ENCODE results near the gene RBM47.
A peak's percentile ranks its signal among the peaks of the same experiment; 100 is the strongest.
"Not testable (repeated sequence)": the region's sequence is repeated elsewhere in the genome, so short reads cannot be mapped to it uniquely, and the experiment has no call there.

The RBM47 gene

DNA sequence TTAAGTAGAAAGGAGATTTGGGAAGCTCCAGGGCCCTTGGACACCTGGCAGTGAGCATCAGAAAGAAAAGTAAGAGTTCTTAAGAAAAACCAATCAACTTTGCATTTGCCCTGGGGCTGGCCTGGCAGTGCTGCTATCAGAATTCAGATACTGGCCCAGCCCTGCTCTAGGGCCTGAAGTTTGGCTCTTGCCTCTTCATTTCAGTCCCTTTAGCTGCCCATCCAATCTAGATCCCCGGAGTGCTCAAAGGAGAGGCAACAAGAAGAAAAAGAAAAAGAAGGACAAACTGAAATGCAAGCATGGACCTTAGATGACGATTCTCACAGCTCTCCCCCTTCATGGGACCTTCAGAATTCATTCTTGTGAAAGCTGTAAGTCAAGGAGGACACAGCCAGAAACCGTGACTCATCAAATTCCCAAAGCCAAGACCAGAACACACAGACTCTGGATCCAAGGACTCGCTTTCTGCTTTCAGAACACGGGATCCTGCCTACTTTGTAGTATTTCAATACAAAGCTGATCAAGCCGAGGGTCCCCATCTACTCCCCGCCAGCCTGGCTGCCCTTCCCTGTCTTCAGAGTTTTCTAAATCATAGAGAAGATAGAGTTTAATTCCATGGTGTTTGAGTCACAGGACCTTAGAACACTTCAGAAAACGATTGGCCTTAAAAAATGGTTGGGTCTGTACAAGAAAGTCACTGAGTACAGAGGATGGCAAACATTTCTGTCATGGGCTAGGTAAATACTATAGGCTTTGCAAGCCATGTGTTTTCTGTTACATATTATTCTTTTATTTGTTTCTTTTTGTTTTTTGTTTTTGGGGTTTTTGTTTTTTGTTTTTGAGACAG is 103.7 kb downstream of the RBM47 start:
- H3K9me3 Mint-ChIP-seq: no peaks in the 10 kb centered on the region
- H3K36me3 Mint-ChIP-seq (ENCODE audit: low read depth): no peaks in the 10 kb centered on the region
- H3K27me3 Mint-ChIP-seq: no peaks in the 10 kb centered on the region
- peaks cover under 1% of the 10 kb centered on the region for H3K4me1 Mint-ChIP-seq
- ATAC-seq (no peak), DNase-seq (no peak)
- no peak overlapping the region for H3K27ac Mint-ChIP-seq
- no peak overlapping the region for H3K4me3 Mint-ChIP-seq

DNA sequence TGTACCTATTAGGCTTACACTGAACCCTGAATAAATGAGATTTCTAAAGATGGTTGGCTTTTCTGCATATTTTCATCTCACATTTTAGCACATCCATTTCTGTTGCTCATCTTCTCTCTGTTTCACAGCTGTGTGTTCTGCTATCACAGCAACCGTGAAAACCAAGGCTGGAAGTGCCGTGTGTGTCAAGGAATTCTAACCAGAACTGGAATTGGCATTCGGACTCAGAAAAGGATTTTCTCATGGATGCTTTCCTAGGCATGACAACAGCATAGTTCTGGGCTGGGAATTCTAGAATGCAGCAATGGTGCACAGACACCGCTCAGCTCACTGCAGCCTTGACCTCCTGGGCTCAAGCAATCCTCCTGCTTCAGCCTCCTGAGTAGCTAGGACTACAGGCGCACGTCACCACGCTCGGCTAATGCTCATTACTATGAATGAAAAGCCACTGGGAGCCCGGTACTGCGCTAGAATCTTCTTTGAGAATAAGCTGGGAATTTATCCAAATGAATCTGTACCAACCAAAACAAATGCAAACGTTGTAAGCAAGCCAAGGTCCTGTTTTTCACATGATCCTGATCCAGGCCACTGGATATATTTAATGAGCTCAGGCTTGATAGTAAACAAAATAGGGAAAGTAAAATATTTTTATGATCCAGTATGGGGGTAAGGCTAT is 105.2 kb downstream of the RBM47 start:
- Mint-ChIP-seq H3K4me3 (no peak overlapping the region), H3K27me3 (no peaks in the 10 kb centered on the region), H3K27ac (no peak overlapping the region), H3K36me3 (ENCODE audit: low read depth) (no peaks in the 10 kb centered on the region), H3K4me1 (no peaks in the 10 kb centered on the region), H3K9me3 (no peaks in the 10 kb centered on the region)
- DNase-seq: no peak
- no peak for ATAC-seq

DNA sequence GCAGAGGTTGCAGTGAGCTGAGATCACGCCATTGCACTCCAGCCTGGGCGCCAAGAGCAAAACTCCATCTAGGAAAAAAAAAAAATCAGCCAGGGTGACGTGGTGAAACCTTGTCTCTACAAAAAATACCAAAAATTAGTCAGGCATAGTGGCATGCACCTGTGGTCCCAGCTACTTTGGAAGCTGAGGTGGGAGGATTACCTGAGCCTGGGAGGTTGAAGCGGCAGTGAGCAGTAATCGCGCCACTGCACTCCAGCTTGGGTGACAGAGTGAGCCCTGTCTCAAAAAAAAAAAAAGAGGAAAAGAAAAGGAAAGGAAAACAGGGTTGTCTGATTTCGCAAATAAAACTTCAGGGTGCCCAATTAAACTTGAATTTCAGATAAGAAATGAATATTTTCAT is 106.1 kb downstream of the RBM47 start:
- Mint-ChIP-seq H3K9me3 (no peaks in the 10 kb centered on the region), H3K27ac (no peak overlapping the region), H3K36me3 (ENCODE audit: low read depth) (no peaks in the 10 kb centered on the region), H3K27me3 (no peaks in the 10 kb centered on the region), H3K4me1 (no peaks in the 10 kb centered on the region), H3K4me3 (no peak overlapping the region)
- no peak for DNase-seq
- no peak for ATAC-seq

DNA sequence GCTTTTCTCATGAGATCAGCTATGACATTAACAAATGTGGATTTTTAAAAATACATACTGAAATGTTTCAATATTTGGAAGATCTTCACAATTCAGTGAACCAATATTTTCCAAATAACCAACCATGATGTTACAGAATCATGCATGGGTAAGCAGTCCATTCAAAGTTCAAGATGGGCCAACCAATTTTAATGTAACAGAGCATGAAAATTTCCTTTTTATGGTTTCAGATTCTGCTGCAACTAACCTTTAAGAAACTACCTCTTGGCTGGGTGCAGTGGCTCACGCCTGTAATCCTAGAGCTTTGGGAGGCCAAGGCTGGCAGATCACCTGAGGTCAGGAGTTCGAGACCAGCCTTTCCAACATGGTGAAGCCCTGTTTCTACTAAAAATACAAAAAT is 107.7 kb downstream of the RBM47 start:
- no peaks in the 10 kb centered on the region for H3K9me3 Mint-ChIP-seq
- H3K4me1 Mint-ChIP-seq: no peaks in the 10 kb centered on the region
- no peaks in the 10 kb centered on the region for H3K27me3 Mint-ChIP-seq
- DNase-seq: no peak
- no peak overlapping the region for H3K27ac Mint-ChIP-seq
- H3K4me3 Mint-ChIP-seq: no peak overlapping the region
- ATAC-seq: no peak
- H3K36me3 Mint-ChIP-seq (ENCODE audit: low read depth): no peaks in the 10 kb centered on the region

DNA sequence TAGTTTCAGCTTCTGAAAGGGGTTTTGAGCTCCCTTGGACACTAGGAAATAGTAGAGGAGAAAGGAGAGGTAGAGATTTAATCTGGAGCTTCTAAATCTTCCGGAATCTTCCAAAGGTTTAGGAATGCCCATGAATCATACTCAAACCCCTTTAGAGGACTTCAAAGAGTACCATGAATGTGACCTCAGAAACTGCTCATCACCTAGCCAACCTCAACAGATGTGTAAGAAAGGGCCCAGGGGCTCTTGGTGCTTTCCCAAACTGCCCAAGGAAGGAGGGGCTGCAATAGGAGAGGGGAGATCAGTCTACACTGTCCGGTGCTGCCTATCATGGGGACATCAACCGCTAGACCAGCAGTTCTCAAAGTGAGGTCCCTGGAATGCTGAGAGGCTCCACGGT is 109.1 kb downstream of the RBM47 start:
- ATAC-seq (no peak), DNase-seq (no peak)
- peaks cover 10% of the 10 kb centered on the region for H3K4me1 Mint-ChIP-seq
- no peaks in the 10 kb centered on the region for H3K36me3 Mint-ChIP-seq (ENCODE audit: low read depth)
- no peaks in the 10 kb centered on the region for H3K27me3 Mint-ChIP-seq
- no peaks in the 10 kb centered on the region for H3K9me3 Mint-ChIP-seq
- no peak overlapping the region for H3K4me3 Mint-ChIP-seq
- H3K27ac Mint-ChIP-seq: no peak overlapping the region

DNA sequence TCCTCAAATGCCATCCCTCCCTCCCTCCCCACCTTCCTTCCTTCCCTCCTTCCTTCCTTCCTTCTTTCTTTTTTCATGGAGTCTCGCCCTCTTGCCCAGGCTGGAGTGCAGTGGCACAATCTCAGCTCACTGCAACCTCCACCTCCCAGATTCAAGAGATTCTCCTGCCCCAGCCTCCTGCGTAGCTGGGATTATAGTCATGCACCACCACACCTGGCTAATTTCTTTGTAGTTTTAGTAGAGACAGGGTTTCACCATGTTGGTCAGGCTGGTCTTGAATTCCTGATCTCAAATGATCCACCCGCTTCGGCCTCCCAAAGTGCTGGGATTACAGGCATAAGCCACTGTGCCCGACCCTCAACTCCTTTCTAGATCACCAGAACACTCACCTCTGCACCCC is 112.6 kb downstream of the RBM47 start:
- H3K36me3 Mint-ChIP-seq (ENCODE audit: low read depth); ATAC-seq; H3K4me3 Mint-ChIP-seq; H3K27ac Mint-ChIP-seq; H3K9me3 Mint-ChIP-seq; H3K27me3 Mint-ChIP-seq; DNase-seq: not testable (repeated sequence)
- H3K4me1 Mint-ChIP-seq: peaks cover 22% of the 10 kb centered on the region

DNA sequence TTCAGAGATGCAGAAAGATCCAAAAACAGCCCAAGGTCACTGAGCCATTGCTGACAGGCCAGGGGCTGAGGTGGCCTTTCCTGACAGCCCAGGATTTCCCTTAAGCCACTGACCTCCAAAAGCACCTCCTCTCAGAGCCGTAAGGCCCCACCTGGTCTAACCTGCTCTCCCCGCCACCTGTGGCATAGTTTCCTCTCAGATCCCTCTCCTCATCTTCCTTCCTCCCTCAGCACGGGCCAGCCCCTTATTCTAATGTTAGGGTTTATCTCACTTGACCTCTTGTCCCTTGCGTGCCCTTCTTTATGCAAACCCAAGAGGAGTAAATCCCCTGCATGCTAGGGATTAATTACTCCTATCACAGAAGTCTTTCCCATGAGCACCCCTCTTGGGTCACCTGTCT is 113.0 kb downstream of the RBM47 start:
- no peak for DNase-seq
- ATAC-seq: no peak
- Mint-ChIP-seq H3K9me3 (no peaks in the 10 kb centered on the region), H3K4me1 (peaks cover 22% of the 10 kb centered on the region), H3K27ac (peak overlapping the region; percentile 1), H3K36me3 (ENCODE audit: low read depth) (no peaks in the 10 kb centered on the region), H3K4me3 (no peak overlapping the region), H3K27me3 (no peaks in the 10 kb centered on the region)

DNA sequence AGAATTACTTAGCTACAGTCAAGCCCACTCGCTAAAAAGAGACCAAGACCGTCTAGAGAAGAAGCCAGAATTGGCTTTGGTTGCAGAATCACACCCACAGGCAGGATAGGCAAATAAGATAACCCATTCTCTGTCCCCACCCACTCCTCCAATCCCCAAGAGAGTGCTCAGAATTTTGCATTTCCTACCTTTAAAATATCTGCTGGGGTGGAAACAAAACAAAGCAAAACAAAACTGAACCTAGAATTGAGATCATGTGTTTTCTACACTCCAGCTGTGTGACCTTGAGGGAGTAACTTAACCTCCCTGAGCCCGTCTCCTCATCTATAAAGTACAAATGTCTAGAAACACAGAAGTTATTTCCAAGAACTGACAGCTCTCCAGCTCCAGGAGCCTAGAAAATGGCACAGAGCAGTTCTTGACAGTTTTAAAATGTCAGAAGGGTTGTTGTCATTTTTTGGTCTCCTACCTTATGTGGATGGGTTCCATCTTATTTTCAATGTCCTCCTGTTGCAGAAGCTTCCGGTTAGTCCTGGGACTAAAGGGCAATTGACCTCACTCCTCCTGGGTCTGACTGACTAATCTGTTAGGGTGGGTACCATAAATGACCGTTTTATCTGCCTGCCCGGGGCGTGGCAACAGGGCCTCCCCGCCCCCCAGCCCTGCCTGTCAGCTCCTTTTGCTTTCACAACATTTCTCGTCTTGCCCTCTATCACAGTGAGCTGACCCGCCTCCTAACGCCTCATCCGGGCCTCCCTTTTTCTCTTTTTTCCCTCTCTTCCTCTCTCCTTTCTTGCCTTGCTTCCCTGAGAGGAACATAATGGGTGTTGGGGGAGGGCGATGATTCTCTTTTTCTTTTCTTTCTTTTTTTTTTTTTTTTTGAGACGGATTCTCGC is 114.0 kb downstream of the RBM47 start:
- Mint-ChIP-seq H3K9me3 (no peaks in the 10 kb centered on the region), H3K4me3 (no peak overlapping the region), H3K4me1 (peaks cover 22% of the 10 kb centered on the region), H3K27me3 (no peaks in the 10 kb centered on the region), H3K36me3 (ENCODE audit: low read depth) (no peaks in the 10 kb centered on the region), H3K27ac (peak overlapping the region; percentile 2)
- DNase-seq: peak; percentile 11
- peak; percentile 84 for ATAC-seq

DNA sequence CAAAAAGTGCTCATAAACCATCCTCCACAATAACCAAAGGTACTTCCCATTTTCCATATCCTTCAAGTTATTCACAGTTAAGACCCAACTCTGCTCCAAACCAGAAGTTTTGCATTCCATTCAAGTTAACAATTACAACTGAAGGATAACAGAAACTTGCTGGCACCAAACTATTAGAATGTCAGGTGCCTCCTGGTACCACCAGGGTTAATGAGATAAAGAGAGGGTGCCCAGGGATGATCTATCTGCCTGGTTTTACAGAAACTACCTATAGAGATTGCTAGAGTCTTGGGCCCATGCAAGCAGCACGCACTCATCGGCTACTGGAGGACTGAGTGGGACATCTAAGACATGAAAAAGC is 114.6 kb downstream of the RBM47 start:
- no peaks in the 10 kb centered on the region for H3K9me3 Mint-ChIP-seq
- H3K4me3 Mint-ChIP-seq: no peak overlapping the region
- DNase-seq (no peak), ATAC-seq (no peak)
- peaks cover 22% of the 10 kb centered on the region for H3K4me1 Mint-ChIP-seq
- H3K36me3 Mint-ChIP-seq (ENCODE audit: low read depth): no peaks in the 10 kb centered on the region
- H3K27me3 Mint-ChIP-seq: no peaks in the 10 kb centered on the region
- H3K27ac Mint-ChIP-seq: peak overlapping the region; percentile 2

DNA sequence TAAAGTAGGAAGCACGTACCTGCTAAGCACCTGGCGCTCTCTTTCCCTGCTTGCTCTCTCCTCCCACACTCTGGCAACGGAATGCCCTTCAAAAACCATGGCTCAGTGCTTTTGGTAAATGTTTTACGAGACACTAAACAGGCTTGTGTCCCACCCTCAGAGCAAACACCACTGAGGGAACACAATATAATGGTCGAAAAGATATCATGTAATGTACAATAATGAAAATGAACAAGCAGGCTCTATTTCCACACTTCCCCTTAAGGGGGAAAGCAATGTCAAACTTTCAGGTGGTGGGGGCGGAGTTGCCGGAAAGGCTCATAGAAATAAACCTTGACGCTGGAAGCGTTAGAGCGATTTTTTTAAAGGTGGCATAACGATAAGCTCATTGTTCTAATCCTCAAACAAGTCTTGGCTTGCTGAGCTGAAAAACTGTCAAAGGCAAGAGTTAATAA is 115.1 kb downstream of the RBM47 start:
- DNase-seq: no peak
- Mint-ChIP-seq H3K27ac (no peak overlapping the region), H3K9me3 (no peaks in the 10 kb centered on the region), H3K27me3 (no peaks in the 10 kb centered on the region), H3K36me3 (ENCODE audit: low read depth) (no peaks in the 10 kb centered on the region), H3K4me3 (no peak overlapping the region), H3K4me1 (peaks cover 22% of the 10 kb centered on the region)
- no peak for ATAC-seq

DNA sequence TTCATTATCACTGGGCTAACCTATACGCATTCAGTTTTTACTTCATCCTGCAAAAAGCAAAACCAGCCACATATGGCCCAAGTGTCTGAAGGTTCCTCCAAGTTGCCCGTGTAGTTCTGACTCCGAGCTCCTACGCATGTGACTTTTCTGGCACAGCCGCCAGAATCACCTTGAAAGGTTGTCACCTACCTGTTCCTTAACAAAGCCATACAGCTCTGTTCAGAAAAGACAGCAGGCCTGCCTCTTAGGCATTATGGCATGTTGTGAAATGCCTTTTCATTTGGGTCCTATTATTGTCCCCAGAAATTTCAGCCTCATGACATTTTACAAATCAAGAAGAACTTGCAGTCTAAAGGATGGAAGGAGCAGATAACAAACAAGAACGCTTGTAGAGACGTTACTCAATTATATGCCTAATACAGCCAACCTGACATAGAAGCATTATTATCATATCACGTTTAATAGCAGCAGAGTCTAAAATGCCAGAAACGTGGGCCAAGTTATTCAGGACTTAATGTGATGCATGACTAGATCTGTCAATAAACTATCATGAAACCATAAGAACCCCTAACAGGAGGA is 118.5 kb downstream of the RBM47 start:
- Mint-ChIP-seq H3K9me3 (no peaks in the 10 kb centered on the region), H3K4me1 (peaks cover 18% of the 10 kb centered on the region), H3K4me3 (no peak overlapping the region), H3K36me3 (ENCODE audit: low read depth) (no peaks in the 10 kb centered on the region), H3K27me3 (no peaks in the 10 kb centered on the region), H3K27ac (no peak overlapping the region)
- DNase-seq: no peak
- ATAC-seq: no peak

DNA sequence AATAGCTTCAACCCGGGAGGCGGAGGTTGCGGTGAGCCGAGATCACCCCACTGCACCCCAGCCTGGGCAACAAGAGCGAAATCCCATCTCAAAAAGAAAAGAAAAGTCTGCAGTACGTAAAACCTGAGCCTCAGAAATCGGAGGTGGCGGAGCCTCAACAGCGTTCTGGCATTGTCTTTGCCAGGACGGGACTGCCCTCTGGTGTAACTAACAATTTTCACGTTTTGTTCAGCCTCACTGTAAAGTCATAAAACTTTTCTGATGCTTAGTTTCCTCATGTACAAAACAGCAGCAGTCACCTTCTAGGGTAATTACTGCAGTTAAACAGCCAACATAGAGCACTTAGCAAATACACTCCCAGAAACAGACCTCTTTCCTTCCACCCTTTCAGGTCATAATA is 121.7 kb downstream of the RBM47 start:
- DNase-seq (no peak), ATAC-seq (no peak)
- Mint-ChIP-seq H3K36me3 (ENCODE audit: low read depth) (no peaks in the 10 kb centered on the region), H3K27ac (no peak overlapping the region), H3K9me3 (no peaks in the 10 kb centered on the region), H3K4me1 (peaks cover 10% of the 10 kb centered on the region), H3K4me3 (no peak overlapping the region), H3K27me3 (no peaks in the 10 kb centered on the region)

DNA sequence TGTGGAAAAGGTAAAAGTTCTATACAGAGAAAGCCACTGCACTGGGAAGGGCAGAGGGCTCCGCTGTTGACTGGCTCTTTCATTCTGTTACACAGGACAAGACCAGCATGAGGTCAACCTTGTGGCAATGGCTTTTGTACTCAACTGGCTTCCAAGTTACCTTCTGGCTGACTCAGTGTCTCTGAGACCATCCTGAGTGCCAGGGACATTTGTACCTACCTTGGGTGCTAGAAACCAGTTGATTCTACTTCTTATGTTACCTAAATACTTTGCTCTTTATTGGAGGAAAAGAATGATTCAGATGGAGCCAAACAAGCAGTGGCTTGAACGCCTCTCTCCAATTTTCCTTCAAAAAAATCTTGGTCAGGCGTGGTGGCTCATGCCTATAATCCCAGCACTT is 123.2 kb downstream of the RBM47 start:
- no peak overlapping the region for H3K27ac Mint-ChIP-seq
- DNase-seq: no peak
- no peaks in the 10 kb centered on the region for H3K36me3 Mint-ChIP-seq (ENCODE audit: low read depth)
- H3K9me3 Mint-ChIP-seq: no peaks in the 10 kb centered on the region
- H3K4me3 Mint-ChIP-seq: no peak overlapping the region
- H3K4me1 Mint-ChIP-seq: peaks cover 19% of the 10 kb centered on the region
- ATAC-seq: no peak
- no peaks in the 10 kb centered on the region for H3K27me3 Mint-ChIP-seq

DNA sequence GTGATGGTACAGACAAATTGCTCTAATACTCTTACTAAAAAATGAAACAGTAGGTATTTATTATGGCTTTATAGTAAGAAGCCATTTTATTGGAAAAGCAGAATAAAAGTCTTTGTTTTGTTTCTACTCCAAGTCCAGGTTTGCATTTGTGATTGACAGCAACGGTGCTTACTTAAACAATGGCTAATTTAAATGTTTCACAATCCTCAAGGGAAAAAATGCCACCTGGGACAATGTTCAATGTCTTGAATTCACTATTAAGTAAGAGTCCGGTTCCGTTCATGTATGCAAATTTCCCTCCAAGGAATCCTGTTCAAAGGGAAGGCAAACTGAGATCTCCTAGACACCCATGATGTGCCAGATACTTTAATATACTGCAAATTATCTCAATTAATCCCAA is 123.6 kb downstream of the RBM47 start:
- ATAC-seq: no peak
- Mint-ChIP-seq H3K27ac (no peak overlapping the region), H3K4me3 (no peak overlapping the region), H3K4me1 (peaks cover 19% of the 10 kb centered on the region), H3K9me3 (no peaks in the 10 kb centered on the region), H3K27me3 (no peaks in the 10 kb centered on the region), H3K36me3 (ENCODE audit: low read depth) (no peaks in the 10 kb centered on the region)
- DNase-seq: no peak

Data from activated naive CD8-positive, alpha-beta T cell treated with anti-CD3 and anti-CD28 coated beads, Interleukin-2, amount 50 U/mL, for 24 hours (primary cell).